Stimulated activated CD4-positive, alpha-beta T cell treated with anti-CD3 and anti-CD28 coated beads, Interleukin-4, amount 100 ng/mL, for 1 hour (primary cell): Measurements from ENCODE around the gene CDC14A.
A peak's percentile ranks its signal among the peaks of the same experiment; 100 is the strongest.

Experiments used
- DNase-seq: peaks from one replicate; pipeline ENCODE4 v3.0.0-alpha.2; 2020

CDC14A gene

DNA sequence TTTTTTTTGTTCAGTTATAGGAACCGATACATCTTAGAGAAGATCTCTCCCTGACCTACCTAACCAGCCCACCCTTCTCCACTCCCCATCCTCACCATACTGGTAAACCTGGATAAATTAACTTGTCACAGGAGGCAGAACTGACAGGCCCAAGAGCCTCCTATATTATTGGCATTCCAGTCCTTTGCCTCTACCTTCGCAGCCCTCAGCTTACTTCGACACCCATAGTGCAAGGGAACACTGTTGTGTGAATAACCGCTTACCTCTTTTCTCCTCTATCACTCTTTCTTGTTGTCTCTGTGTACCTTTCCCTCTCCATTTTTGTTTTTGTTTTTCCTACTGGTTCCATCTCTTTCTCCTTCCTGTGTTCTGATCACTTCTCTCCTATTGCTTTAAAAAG is 58.7 kb downstream of the CDC14A start:
- no peak for DNase-seq

DNA sequence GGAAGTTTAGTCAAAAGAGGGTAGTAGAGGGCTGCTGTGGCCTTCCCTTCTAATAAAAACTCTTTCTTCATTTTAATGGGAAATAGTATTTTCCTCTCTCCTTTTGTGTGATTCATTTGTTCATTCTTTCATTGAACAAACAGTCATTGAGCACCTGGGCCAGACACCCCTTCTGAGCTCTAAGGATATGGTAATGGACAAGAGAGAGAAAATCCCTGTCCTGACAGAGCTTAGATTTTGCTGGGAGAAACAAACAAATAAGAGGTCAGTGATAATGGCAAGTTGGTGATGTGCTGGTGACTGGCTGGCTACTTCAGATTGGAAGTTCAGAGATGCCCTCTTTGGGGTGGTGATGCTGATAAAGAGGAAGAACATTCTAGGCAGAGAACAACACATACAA is 59.3 kb downstream of the CDC14A start:
- no peak for DNase-seq

DNA sequence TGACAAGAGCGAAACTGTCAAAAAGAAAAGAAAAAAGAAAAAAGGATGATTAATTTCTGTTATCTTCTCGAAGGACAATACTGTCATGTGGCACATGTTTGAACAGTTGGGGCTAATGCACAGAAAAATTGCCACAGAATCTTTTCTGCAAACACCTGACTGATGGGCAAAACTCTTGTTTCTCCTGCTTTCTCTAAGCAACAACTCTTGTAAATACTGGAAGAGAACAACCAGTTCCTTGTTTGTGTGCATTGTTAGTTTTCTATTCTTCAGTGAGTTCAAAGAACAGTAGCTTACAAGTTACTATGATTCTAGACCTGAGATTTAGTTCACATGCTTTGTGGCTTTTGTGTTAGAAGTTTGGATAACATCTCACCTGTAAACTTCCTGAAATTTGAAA is 60.7 kb downstream of the CDC14A start:
- no peak for DNase-seq

DNA sequence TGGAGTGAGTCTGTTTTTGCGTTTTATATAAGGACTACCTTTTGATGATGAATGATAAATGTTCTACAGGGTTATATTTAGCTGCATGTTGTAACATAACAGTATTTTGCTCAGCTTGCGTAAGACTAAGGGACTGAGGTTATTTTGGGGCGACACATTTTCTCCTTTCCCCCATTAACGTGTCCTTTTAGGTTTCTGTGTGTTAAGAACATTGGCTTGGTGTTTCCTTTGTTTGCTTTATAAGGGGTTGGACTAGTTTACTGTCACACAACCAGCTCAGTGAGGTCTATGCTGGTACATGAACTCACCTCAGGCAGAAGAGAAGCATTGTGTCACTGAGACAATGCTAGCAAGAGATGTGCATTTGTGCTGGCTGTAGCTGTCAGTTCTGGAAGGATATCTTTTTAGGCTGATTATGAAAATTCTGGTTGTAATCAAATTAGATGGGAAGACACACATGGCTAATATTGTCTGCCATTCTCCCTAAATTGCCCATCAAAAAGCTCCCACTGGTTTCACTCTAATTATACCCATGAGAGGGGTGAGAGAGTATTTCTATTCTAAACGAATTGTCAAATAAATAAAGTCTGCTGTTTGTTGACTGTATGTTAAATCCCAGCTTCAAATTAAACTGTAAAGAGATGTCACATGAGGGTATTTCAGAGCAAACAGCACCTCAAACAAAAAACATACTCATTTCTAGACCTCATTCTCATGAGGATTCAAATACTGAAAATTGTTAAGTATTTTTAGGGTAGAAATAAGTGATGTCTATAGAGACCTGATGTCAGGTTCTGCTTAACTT is 62.6 kb downstream of the CDC14A start:
- DNase-seq = no peak

DNA sequence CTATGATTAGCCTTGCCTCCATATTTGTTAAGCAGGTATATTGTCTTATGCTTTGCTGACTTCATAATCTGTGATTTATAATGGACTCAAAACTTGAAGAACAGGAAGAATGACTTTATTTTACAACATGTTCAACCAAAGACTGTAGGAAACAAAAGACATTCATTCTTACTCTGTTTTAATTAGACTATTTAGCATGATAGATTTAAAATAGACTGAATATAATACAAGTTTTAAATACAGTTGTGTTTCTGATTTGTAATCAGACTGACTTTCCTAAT is 63.1 kb downstream of the CDC14A start:
- no peak for DNase-seq

DNA sequence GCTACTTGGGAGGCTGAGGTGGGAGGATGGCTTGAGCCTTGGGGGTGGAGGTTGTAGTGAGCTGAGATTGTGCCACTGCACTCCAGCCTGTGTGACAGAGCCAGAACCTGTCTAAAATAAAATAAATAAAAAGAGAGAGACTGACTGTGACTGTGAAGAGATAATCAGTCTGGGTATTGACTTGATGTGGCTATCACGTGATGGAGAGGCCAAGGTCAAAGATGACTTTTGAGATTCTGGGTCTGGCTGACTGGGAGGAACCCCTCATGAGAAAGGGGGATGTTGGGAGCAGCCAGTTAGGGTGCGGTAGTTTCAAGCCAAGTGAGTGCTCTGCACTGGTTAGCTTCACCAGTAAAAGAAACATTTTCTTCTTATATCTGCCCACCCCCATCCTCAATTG is 66.8 kb downstream of the CDC14A start:
- no peak for DNase-seq

DNA sequence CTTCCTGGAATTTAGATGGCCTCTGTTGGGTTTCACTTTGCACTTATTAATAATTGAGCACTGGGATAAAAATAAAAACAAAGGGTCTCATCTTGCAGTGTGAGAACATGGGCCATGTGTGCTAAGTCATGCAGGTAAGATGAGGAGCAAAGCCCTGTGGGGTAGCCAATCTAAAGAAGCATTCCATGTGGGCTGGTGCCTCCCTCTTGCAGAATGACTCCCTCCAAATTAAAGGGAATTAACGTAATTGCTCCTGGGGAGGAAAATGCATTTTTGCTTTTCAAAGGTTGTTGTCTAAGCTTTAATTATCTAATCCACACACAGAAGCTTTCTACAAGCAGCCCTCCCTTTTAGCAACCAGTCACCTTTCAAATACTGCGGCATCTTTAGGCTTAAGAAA is 69.8 kb downstream of the CDC14A start:
- DNase-seq = no peak

DNA sequence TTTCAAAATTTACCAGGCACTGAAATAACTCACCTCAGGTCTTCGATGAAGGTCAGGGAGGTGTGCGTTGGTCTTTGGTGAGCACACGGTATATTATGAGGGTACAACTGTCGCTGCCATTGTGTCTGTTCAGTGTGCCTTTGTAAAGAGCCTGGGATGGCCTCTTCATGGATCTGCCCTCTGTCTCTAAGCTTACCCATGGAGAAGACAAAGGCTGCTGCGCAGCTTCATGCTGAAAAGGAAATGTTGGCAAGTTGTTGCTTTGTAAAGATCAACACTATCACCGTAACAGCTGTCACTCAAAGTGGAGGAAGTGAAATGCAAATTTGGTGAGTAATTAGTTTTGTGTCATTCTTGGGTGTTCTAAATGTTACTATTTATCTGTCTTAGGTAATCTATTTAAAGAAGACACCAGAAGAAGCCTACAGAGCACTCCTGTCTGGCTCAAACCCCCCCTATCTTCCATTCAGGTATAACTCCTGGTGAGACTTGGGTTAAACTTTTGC is 71.6 kb downstream of the CDC14A start:
- DNase-seq = no peak

DNA sequence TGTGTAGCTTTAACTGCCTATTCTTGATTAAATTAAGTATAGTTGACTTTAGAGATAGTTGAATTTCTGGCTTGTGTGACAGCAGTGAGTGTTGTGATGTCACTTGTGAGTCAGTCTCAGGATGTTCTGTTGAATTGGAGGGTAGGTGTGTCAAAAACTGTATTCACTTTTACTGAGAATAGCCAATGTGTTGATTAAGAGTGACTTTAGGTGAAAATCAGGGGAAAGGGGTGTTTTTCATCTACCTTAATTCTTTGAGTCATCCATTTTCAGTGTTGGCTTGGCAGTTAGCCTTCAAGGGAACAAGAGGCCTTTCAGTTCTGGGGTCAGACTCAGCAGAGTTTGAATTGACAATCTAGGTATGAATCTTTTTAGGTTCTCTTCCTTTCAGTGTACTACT is 75.9 kb downstream of the CDC14A start:
- DNase-seq = no peak

DNA sequence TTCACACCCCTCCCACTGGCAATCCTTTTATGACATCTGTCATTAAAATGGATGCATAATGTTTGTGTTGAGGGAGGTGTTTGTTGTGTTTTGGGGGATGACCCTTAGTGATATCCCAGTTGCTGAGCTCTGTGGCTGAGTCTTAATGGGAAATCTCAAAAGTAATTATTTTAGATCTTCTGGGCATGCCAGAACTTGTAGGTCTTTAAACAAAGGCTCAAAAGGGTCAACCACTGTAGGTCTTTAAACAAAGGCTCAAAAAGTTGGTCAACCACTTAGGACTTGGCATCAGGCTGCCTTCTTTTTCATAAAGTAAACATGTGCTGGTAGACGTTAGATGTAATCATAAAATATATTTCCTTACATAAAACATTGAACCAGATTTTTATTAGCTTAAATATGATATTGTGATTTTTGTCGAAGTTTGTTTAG is 78.0 kb downstream of the CDC14A start:
- no peak for DNase-seq

DNA sequence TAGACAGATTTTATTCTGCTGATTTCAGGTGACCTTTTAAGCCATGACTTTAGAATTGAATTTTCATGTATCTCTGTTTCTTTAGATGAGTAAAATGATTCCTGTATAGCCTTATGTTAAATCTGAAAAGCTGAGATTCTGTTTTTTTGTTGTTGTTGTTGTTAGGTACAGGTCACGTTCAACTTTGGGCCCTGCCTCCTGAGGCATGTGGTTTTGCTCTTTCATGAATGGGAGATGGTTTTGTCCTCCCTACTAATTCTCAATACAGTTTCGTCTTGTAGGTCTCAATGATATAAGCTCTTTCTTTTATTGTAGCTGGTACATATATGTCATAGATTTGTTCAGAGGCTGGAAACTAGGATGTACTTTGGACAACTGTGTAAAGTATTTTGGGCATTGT is 79.6 kb downstream of the CDC14A start:
- no peak for DNase-seq

DNA sequence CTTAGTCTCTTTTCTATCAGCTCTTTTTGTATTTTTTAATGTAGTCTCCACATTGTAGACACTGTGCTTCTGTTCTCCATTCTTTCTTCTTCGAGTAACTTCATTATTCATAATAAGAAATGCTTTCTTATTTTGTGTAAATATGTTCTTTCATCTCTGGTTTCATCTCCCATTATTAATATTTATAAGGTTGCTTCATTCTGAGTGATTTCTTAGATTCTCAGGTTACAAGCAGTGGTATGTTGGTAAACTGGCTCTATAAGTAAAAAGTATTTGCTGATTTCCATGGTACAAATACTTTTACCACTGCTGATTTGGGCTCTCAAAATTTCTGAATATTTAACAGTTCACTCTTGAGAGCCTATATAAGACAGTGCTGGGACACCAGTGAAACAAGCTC is 81.3 kb downstream of the CDC14A start:
- DNase-seq = no peak

DNA sequence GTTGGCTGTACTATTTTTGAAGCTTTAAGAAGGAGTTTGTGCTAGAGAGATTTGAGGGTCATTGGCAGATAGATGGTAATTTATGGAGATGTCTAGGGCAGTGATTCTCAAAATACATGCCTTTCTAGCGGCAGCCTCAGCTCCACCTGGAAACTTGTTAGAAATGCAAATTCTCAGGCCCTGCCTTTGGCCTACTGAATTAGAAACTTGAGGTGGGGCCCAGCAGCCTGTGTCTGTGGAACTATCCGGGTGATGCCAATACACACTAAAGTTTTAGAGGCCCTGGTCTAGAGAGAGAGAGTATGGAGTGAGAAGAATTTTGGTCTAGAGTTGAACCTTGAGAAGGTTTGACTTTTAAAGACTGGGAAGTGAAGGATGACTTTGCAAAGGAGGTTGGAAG is 82.5 kb downstream of the CDC14A start:
- DNase-seq = no peak

DNA sequence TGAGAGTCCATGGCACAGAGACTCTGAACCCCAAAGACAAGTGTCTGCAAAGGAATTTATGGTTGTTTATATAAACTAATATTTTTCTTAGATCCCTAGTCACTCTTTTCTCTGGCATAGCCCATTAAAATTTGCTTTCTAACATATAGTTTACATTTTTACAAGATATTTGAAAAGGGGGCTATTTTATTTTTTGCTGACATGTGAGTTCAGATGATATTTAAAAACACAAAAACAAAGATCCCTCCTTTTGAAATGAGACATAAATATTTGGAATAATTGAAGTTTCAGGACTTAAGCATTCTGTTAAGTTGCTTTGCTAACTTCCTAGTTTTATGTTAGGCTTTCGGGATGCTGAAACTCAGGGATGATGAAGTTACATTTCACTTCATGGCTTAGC is 86.1 kb downstream of the CDC14A start:
- no peak for DNase-seq

DNA sequence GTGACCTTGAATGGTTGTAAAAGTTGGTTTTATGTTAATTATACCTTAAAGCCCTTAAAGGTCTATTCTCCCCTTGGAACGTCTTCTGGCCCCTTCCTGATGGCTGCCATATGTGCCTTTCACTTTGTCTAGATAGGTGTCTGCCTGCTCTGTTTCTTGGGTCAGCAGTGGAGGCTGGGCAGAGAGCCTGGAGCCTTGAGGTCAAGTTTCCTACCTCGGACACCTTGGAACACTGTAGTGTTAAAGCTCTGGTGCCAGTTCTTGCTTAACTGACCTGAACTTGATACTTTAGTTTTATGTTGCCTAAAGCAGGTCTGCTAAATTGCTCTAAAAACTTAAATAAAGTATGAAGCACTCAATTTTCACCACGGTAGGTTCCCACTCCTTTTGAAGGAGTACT is 86.5 kb downstream of the CDC14A start:
- DNase-seq = no peak

DNA sequence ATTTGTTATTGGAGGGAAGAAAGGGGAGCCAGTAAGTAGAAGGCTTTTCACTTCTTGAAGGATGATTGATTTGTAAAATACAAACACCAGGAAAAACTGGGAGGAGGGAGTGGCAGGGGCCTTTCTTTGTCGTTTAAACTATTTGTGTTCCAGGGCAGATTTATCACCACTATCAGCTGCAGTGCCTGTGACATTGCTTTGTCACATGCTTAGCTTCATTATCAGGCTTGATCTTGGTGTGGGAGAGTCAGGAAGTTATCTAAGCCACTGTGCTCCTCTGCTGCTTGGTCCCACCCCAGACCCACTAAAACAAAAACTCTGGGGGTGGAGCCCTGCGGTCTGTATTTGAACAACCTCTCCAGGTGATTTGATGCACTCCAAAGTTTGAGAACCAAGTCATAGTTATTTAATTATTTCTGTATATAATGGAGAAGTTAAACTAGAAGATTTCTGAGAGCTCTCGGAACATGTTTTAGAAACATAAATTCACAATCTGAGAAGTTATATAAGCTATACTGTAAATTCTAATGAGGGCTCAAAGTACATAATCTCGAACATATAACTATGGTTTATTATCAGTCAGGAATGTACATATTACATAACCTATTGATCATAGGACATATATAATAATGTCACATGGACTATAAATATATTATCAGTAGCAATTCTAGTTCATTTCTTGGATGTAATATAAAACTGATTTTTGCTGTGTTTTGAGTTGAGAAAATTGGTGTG is 87.9 kb downstream of the CDC14A start:
- peak; percentile 64 for DNase-seq

DNA sequence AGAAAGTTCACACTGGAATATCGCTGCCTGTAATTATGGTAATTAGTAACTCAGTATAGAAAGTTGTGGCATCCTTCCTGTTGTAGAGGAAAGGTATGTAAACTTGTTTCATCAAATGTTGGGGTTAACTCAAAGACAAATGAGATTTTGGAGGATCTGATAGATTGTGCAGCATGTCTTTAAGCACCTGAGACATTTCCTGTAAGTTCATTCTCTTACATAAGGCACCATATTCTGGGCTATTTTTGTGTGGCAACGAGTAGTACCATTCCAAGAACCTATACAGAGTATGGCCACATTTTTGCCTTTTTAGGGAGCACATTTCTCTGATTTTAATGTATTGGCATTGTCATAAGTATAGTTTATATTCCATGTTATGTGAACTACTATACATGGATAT is 88.8 kb downstream of the CDC14A start:
- no peak for DNase-seq

DNA sequence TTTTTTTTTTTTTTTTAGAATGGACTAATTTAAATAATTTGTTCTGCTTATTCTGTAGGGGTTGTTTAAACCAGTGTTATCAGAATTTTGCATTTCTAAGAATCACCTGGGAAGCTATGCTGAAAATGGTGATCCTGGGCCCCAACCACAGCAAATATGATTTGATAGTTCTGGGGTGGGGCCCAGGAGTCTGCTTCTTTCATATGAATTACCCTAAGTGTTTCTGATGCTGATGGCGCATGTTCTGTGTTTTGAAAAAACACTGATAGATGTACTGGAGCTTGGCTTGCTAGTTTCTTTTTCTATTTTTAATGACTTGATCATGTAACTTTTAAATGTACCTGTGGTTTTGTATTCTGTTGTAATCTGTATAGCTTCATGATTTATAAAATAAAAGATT is 89.3 kb downstream of the CDC14A start:
- no peak for DNase-seq

DNA sequence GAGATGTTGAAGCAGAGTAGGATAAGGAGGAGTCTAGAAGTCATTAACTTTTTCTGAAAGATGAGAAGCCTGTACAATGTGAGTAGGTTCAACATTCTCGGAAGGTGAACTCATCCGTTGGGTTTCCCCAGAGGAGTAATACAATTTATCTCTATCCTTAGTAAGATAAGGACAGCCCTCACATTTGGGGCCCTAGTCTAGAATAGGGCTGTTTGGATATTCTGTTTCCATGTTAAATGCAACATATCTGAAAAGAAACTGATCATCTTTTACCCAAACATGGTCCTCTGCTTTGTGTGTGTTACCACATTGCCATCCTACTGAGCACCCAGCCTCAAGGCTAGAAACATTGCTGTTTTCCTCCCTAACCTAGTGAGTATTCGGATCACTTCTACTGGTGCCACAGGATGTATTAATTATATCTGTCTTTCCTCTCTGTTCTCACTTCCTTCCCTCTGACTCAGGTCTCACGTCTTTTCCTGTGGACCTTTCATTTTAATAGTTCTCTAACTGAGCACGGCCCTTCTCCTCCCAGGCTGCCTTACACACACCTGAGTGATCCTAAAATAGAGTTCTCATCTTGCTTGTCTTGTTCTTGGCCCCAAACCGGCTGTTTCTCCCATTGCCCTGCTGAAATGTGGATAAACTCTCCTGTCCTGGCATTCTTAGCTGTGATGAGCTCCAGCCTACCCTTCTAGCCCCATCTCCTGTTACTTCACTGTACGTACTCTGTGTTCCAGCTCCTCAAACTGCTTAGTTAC is 91.7 kb downstream of the CDC14A start:
- DNase-seq = no peak

DNA sequence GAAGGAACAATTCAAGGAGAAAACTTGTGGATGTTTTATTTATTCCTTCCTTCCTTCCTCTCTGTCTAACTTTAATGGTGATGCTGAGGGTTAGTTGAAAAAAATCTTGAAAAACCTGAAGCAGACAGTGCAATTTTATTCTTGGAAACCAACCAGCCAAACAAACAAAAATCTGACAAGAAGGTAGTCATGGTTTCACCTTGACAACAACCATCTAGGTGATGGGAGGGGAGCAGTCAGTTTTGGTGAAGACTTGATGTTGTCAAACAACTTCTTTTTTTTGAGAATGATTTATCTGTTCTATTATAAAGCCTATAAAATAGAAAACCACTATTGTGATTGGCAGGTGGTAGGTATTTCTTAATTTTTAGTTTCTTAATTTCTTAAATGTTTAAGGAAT is 93.3 kb downstream of the CDC14A start:
- no peak for DNase-seq

DNA sequence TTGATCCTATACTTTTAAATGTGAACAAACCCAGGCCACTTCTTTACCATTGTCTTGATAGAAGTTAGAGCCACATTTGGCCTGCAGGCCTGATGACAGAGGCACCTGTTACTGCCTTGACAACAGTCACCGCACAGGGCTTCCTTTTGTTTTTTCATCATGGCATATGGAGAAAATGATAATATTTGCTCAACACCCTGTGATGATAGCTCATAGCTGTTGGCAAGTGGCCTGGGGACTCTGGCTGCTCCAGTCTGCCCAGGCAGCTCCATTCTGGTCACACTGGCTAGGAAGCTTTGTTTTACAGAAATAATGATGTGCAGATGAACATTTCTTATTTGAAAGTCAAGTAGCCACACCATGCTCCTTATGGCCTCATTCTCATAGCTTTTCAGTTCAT is 96.1 kb downstream of the CDC14A start:
- DNase-seq = no peak

DNA sequence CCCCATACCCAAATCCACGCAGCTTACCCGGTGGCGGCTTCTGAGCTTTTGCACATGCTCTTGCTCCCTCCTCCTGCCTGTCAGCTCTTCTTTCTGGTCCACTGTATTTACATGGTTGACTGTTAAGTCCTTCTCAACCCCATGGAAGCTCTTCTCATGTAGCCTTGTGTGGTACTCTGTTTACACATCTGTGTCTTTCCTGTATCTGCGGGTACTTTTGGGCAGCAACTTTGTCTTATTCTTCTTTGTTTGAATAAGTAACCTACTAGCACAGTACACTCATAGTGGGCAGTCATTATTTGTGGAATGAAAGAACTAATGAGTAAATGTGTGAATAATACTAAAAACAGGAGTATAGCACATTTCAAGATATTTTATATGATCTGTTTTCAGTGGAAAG is 97.2 kb downstream of the CDC14A start:
- DNase-seq = no peak

DNA sequence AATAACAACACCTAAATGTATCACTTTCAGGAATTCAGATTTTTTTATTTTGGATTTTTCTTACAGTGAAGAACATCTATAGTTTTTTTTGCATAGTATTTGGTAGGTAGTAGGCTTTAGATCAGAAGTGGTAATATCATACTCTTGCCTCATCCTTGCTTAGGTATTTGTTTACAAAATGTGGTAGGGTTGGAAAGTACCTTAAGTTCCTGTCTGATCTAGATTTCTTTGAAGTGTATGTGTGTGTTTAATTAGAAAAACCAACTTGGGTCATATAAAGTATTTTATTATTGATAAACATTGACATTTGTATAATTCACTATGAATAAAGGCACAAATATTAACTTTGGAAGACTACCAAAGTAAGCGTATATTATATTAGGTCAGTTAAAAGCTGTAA is 100.3 kb downstream of the CDC14A start:
- DNase-seq = no peak

DNA sequence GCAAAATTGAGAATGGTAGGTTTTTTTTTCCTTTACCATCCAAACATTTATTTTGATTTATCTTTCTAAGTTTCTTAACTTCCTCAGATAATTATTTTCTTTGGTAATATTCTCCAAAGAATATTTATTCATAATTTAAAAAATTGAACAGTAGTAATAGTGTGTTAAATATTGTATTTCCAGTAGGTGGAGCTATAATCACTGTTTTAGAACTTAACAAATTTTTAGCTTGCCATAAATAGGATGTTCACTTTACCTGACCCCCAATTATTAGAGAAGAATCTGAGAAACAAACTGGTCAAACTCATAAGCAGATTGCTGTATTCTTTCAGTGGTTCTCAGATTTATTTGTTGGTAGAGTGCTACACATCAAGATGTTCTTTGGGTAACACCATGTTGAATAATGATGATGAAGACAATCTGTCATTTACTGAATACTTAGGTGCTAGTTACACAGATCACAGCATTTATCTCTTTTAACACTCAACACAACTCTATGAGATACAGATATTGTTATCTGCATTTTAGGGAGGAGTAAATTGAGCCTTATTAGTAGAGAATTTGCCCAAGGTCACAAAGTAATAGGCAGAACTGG is 103.3 kb downstream of the CDC14A start:
- no peak for DNase-seq
